Measurements from ENCODE around the gene DOCK8. TPM values are rescaled to one million over a fixed set of nuclear protein-coding genes. Genes with fewer than 3 reads are reported as not detected.

Gene DOCK8
- total RNA-seq, 4 donors from 2014 or later, result 11.6 to 46.1 (median 31.8) TPM

- Histone ChIP-seq H3K4me3 (no peak overlapping the region), H3K27ac (peak overlapping the region in 2 of 4 donors; percentile 8 to 36), H3K9me3 (no peaks in the 10 kb centered on the region), H3K4me1 (peaks cover 0 to 35% (median 0%) of the 10 kb centered on the region in 3 donors), H3K27me3 (no peaks in the 10 kb centered on the region), H3K36me3 (peaks cover 0 to 5% of the 10 kb centered on the region in 2 donors)
- WGBS, 2 donors (ENCODE audit: low coverage in 1 of 2), result 44 to 50% methylated on average over 1 of the region's 1 CpG
- TF ChIP-seq EP300 (IDR thresholded peaks at IDR 0.05), result no peak
- TF ChIP-seq POLR2A (IDR thresholded peaks at IDR 0.05), result no peak
- TF ChIP-seq, protein P1, sequence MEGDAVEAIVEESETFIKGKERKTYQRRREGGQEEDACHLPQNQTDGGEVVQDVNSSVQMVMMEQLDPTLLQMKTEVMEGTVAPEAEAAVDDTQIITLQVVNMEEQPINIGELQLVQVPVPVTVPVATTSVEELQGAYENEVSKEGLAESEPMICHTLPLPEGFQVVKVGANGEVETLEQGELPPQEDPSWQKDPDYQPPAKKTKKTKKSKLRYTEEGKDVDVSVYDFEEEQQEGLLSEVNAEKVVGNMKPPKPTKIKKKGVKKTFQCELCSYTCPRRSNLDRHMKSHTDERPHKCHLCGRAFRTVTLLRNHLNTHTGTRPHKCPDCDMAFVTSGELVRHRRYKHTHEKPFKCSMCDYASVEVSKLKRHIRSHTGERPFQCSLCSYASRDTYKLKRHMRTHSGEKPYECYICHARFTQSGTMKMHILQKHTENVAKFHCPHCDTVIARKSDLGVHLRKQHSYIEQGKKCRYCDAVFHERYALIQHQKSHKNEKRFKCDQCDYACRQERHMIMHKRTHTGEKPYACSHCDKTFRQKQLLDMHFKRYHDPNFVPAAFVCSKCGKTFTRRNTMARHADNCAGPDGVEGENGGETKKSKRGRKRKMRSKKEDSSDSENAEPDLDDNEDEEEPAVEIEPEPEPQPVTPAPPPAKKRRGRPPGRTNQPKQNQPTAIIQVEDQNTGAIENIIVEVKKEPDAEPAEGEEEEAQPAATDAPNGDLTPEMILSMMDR (IDR thresholded peaks at IDR 0.05), result no peak
- no peak for TF ChIP-seq POLR2AphosphoS5 (IDR thresholded peaks at IDR 0.05)
- ATAC-seq, result no peak
Observed at GRCh38 chr9:353077-353476, 138.4 kb downstream of the DOCK8 start.

DNA sequence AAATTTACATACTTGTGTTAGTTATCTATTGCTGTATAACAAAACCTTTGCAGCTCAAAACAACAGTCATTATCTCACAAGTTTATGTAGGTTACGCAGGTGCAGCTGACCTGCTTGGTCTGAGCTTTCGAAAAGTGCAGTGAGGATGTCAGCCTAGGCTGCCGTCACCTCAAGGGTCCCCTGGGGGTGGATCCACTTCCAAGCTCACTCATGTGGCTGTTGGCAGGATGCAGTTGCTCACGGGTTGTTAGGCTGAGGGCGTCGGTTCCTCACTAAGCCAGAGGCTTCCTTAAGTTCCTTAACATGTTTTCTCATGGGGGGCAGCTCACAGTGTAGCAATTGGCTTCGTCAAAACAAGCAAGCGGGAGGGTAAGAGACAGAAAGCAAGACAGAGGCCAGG, 139.8 kb downstream of the DOCK8 start:
- Histone ChIP-seq H3K9me3 (no peaks in the 10 kb centered on the region), H3K27me3 (no peaks in the 10 kb centered on the region), H3K4me1 (peaks cover 0 to 24% (median 0%) of the 10 kb centered on the region in 3 donors), H3K27ac (peak overlapping the region in 1 of 4 donors; percentile 14), H3K36me3 (peaks cover 0 to 7% of the 10 kb centered on the region in 2 donors), H3K4me3 (no peak overlapping the region)
- WGBS, 2 donors (ENCODE audit: low coverage in 1 of 2), result 74 to 78% methylated on average over 5 of the region's 8 CpGs
- no peak for ATAC-seq
- TF ChIP-seq, protein P1 (IDR thresholded peaks at IDR 0.05), result no peak
- TF ChIP-seq POLR2A (IDR thresholded peaks at IDR 0.05) (no peak), EP300 (IDR thresholded peaks at IDR 0.05) (no peak), POLR2AphosphoS5 (IDR thresholded peaks at IDR 0.05) (no peak)

DNA sequence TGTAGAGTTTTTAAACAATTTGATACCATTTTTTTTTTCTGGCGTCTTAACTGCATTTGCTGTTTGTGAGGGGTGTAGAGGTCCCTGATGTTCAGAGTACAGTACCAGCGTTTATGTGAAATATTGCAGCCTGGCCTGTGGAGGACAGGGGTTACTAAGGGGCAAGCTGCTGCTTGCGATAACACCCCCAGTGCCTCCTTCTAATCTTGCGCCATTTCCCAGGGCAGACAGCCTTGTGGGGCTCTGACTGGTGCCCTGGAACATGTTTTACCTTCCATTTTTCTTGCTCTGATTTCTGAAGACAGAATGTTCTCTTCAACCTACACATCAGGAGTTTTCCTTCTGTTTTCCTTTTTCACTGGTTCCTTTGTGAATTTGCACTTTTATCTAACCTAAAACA, 142.9 kb downstream of the DOCK8 start:
- Histone ChIP-seq H3K27me3 (no peaks in the 10 kb centered on the region), H3K4me3 (no peak overlapping the region), H3K36me3 (peaks cover 0 to 7% of the 10 kb centered on the region in 2 donors), H3K4me1 (peaks cover 0 to 18% (median 0%) of the 10 kb centered on the region in 3 donors), H3K27ac (no peak overlapping the region), H3K9me3 (no peaks in the 10 kb centered on the region)
- ATAC-seq, result no peak
- WGBS, 2 donors (ENCODE audit: low coverage in 1 of 2), result 71 to 89% methylated on average over 4 of the region's 4 CpGs
- TF ChIP-seq, protein P1 (IDR thresholded peaks at IDR 0.05), result no peak
- TF ChIP-seq EP300 (IDR thresholded peaks at IDR 0.05), result no peak
- TF ChIP-seq POLR2A (IDR thresholded peaks at IDR 0.05), result no peak

GRCh38 chr9:362561-363273, 148.1 kb downstream of the DOCK8 start:
- TF ChIP-seq EP300 (IDR thresholded peaks at IDR 0.05), result no peak
- no peak for TF ChIP-seq POLR2AphosphoS5 (IDR thresholded peaks at IDR 0.05)
- TF ChIP-seq POLR2A (IDR thresholded peaks at IDR 0.05), result no peak
- TF ChIP-seq, protein P1 (IDR thresholded peaks at IDR 0.05), result no peak
- no peak for ATAC-seq
- Histone ChIP-seq H3K27ac (no peak overlapping the region), H3K36me3 (peaks cover 0 to 29% of the 10 kb centered on the region in 2 donors), H3K4me3 (no peak overlapping the region), H3K9me3 (no peaks in the 10 kb centered on the region), H3K4me1 (no peaks in the 10 kb centered on the region), H3K27me3 (no peaks in the 10 kb centered on the region)
- WGBS, 2 donors (ENCODE audit: low coverage in 1 of 2), result 75 to 81% methylated on average over 5 of the region's 7 CpGs

GRCh38 chr9:363274-363612, 148.6 kb downstream of the DOCK8 start:
- ATAC-seq, result no peak
- no peak overlapping the region for H3K27ac ChIP-seq

More at GRCh38 chr9:363274-363612, 148.6 kb downstream of the DOCK8 start:
- WGBS, 2 donors (ENCODE audit: low coverage in 1 of 2), result 59 to 62% methylated on average over 5 of the region's 5 CpGs
- peaks cover 0 to 29% of the 10 kb centered on the region in 2 donors for H3K36me3 ChIP-seq
- H3K9me3 ChIP-seq, result no peaks in the 10 kb centered on the region
- no peaks in the 10 kb centered on the region for H3K4me1 ChIP-seq
- no peaks in the 10 kb centered on the region for H3K27me3 ChIP-seq
- TF ChIP-seq, protein P1 (IDR thresholded peaks at IDR 0.05), result no peak
- TF ChIP-seq EP300 (IDR thresholded peaks at IDR 0.05) (no peak), POLR2A (IDR thresholded peaks at IDR 0.05) (no peak), POLR2AphosphoS5 (IDR thresholded peaks at IDR 0.05) (no peak)
- no peak overlapping the region for H3K4me3 ChIP-seq
